Motor neuron (in vitro differentiated cells): ENCODE results near the gene ATG5. TPM values are rescaled to one million over a fixed set of nuclear protein-coding genes. Genes with fewer than 3 reads are reported as not detected.
"Not testable (repeated sequence)": the region's sequence is repeated elsewhere in the genome, so short reads cannot be mapped to it uniquely, and the experiment has no call there.

Experiments used
- ATAC-seq, 8 experiments: fragments of 200-7000 bp; cut with Tn5 transposase; replicated peaks in 6 of 8; 2 replicates each; pipeline ENCODE4 v1.8.0; 2021; ENCODE audit warnings: mild to moderate bottlenecking in 8 of 8, moderate library complexity in 8 of 8
- H3K27ac ChIP-seq, 2 donors: fragments of 250-450 bp; sonication (Bioruptor Pico); 2 replicates each; pipeline ENCODE4 v1.9.0; 2021; ENCODE audit warnings: antibody characterized with exemption in 2 of 2, mild to moderate bottlenecking in 2 of 2, moderate library complexity in 1 of 2
- H3K4me1 ChIP-seq, 2 donors: fragments of 250-450 bp; sonication (Bioruptor Pico); replicated peaks in 1 of 2; 2 replicates each; pipeline ENCODE4 v1.6.1; 2021; ENCODE audit warnings: antibody characterized with exemption in 2 of 2, mild to moderate bottlenecking in 2 of 2, moderate library complexity in 1 of 2
- H3K4me3 ChIP-seq, 5 donors: fragments of 250-450 bp; sonication (Bioruptor Pico); 2 replicates each; pipeline ENCODE4 v1.9.0; 2021; ENCODE audit warnings: antibody characterized with exemption in 5 of 5, mild to moderate bottlenecking in 5 of 5, moderate library complexity in 4 of 5
- WGBS, 10 experiments: fragments of 450-650 bp; shearing (Covaris generic); methylation state at CpG; one replicate each; pipeline ENCODE4 v1.0.0; 2022; 5-methylcytosine and 5-hydroxymethylcytosine counted together
- in situ Hi-C, 9 experiments: fragments of 400-800 bp; cut with MboI; loops; one replicate each; pipeline ENCODE4 v1.15.0; 2021; ENCODE audit warnings: low sequenced_read_pairs in 9 of 9, low pct_unique_long_range_greater_than_20kb in 2 of 9; ENCODE audit not compliant: unreplicated experiment in 9 of 9
- total RNA-seq, 8 experiments: library from RNA; unstranded; fragments of 300-600 nt; gene quantifications; 2 replicates each; pipeline versions ENCODE4 v1.2.3 to v1.2.4, GENCODE V29; 2022

ATG5 gene
- total RNA-seq, 8 experiments from 2014 or later, result 19.3 to 39.2 (median 28.4) TPM

GRCh38 chr6:106272287-106272686 is 53.3 kb downstream of the ATG5 start:
- in situ Hi-C loops, result no loop called here
- 96 to 100% (median 100%) methylated on average over 1 to 4 of the region's 4 CpGs; no CpG with 5 or more reads in 4 of the 10 experiments for WGBS, 10 experiments
- ATAC-seq, result no peak

DNA sequence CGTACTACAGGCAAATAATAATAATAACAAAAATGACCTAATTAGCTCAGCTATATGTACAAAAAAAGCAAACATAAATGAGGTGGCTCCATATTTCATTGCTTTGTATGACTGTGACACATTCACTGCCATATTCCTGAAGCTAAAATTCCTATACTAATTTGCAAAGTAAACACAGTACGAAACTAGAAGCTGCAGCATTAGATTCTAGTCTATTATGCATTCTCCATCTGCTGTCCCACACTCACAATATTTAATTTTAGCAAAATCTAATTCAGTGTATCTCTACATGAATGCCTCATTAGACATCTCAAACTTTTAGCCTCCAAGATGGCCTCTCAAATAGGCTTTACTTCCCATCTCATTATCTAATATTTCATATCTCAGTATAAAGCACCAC is 55.1 kb downstream of the ATG5 start:
- Histone ChIP-seq H3K27ac (no peak overlapping the region), H3K4me3 (no peak overlapping the region), H3K4me1 (no peaks in the 10 kb centered on the region)
- in situ Hi-C loops, result no loop called here
- ATAC-seq, result peak in 1 of 8 experiments; percentile 87
- 0 to 100% (median 88%) methylated on average over 1 to 2 of the region's 2 CpGs for WGBS, 10 experiments

More at GRCh38 chr6:106272287-106272686, 53.3 kb downstream of the ATG5 start:
- no peaks in the 10 kb centered on the region for H3K4me1 ChIP-seq
- no peak overlapping the region for H3K4me3 ChIP-seq
- H3K27ac ChIP-seq, result no peak overlapping the region

- in situ Hi-C loops, H3K4me1 ChIP-seq, H3K27ac ChIP-seq, ATAC-seq, H3K4me3 ChIP-seq: not testable (repeated sequence)
- WGBS, 10 experiments, result 100% methylated on average over 2 to 3 of the region's 43 CpGs; no CpG with 5 or more reads in 7 of the 10 experiments
These were observed 56.2 kb downstream of the ATG5 start for GRCh38 chr6:106269268-106269919.

DNA sequence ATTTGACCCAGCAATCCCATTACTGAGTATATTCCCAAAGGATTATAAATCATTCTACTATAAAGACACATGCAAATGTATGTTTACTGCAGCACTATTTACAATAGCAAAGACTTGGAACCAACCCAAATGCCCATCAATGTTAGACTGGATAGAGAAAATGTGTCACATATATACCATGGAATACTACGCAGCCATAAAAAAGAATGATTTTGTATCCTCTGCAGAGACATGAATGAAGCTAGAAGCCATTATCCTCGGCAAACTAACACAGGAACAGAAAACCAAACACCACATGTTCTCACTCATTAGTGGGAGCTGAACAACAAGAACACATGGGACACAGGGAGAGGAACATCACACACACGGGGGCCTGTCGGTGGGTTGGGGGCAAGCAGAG is 57.1 kb downstream of the ATG5 start:
- WGBS, 10 experiments, result 90 to 100% (median 100%) methylated on average over 1 to 3 of the region's 4 CpGs; no CpG with 5 or more reads in 4 of the 10 experiments
- H3K27ac ChIP-seq, H3K4me1 ChIP-seq, ATAC-seq, in situ Hi-C loops, H3K4me3 ChIP-seq: not testable (repeated sequence)

- in situ Hi-C loops, H3K4me3 ChIP-seq, H3K4me1 ChIP-seq, ATAC-seq, H3K27ac ChIP-seq: not testable (repeated sequence)
- 93 to 100% (median 100%) methylated on average over 1 to 2 of the region's 2 CpGs; no CpG with 5 or more reads in 3 of the 10 experiments for WGBS, 10 experiments
These were observed 61.1 kb downstream of the ATG5 start for GRCh38 chr6:106264433-106264832.

DNA sequence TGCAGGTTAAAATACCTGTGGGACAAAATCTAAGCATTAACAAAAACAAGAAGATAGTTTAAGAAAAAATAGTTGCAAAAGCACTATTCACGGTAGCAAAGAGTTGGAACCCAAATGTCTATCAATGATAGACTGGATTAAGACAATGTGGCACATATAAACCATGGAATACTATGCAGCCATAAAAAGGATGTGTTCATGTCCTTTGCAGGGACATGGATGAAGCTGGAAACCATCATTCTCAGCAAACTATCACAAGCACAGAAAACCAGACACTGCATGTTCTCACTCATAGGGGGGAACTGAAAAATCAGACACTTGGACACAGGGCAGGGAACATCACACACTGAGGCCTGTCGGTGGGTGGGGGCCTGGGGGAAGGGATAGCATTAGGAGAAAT is 65.8 kb downstream of the ATG5 start:
- ATAC-seq, in situ Hi-C loops, H3K4me3 ChIP-seq, H3K27ac ChIP-seq, H3K4me1 ChIP-seq: not testable (repeated sequence)
- 80 to 100% (median 95%) methylated on average over 1 to 2 of the region's 2 CpGs; no CpG with 5 or more reads in 2 of the 10 experiments for WGBS, 10 experiments

DNA sequence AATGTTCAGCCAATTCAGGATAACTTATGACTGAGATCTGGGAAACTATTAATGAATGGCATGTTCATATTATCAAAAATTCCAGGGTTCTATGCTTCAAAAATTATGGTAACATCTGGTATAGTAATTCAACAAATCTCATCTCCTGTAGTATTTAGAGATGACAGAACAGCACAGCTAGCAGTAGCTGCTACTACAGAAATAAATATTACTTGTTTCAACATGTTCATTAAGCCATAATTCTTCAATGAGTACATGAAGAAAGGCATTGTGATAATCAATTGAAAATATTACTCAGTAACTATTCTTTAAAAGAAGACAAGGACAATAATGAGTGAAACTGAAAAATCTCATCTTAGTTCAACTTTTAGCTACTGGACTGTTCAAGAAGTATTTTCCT is 66.8 kb downstream of the ATG5 start:
- no peak for ATAC-seq
- H3K4me1 ChIP-seq, result peaks cover 5 to 10% of the 10 kb centered on the region in 2 donors
- no peak overlapping the region for H3K27ac ChIP-seq
- in situ Hi-C loops, result no loop called here
- H3K4me3 ChIP-seq, result no peak overlapping the region

GRCh38 chr6:106257195-106257594 is 68.4 kb downstream of the ATG5 start:
- WGBS, 10 experiments, result 63 to 100% (median 95%) methylated on average over 1 to 2 of the region's 2 CpGs; no CpG with 5 or more reads in 2 of the 10 experiments

GRCh38 chr6:106256201-106256968 is 69.2 kb downstream of the ATG5 start:
- Histone ChIP-seq H3K27ac (no peak overlapping the region), H3K4me1 (peaks cover 5 to 10% of the 10 kb centered on the region in 2 donors), H3K4me3 (no peak overlapping the region)
- peak in 3 of 8 experiments; percentile 31 to 70 (median 63) for ATAC-seq
- 19 to 100% (median 70%) methylated on average over 1 to 4 of the region's 4 CpGs; no CpG with 5 or more reads in 1 of the 10 experiments for WGBS, 10 experiments
- in situ Hi-C loops, result no loop called here

More at GRCh38 chr6:106257195-106257594, 68.4 kb downstream of the ATG5 start:
- peak in 1 of 8 experiments; percentile 32 for ATAC-seq
- Histone ChIP-seq H3K4me3 (no peak overlapping the region), H3K27ac (no peak overlapping the region), H3K4me1 (peaks cover 5 to 10% of the 10 kb centered on the region in 2 donors)
- in situ Hi-C loops, result no loop called here

- ATAC-seq, result no peak
- in situ Hi-C loops, result no loop called here
- H3K4me3 ChIP-seq, result no peak overlapping the region
- H3K27ac ChIP-seq, result no peak overlapping the region
- 28 to 100% (median 76%) methylated on average over 1 to 3 of the region's 3 CpGs for whole genome bisulfite sequencing, 10 experiments
- H3K4me1 ChIP-seq, result peaks cover 5 to 10% of the 10 kb centered on the region in 2 donors
These were observed 70.3 kb downstream of the ATG5 start for GRCh38 chr6:106255306-106255705.

- peak in 1 of 8 experiments; percentile 38 for ATAC-seq
- in situ Hi-C loops, result no loop called here
- no peak overlapping the region for H3K27ac ChIP-seq
- H3K4me1 ChIP-seq, result peaks cover 5 to 10% of the 10 kb centered on the region in 2 donors
- no peak overlapping the region for H3K4me3 ChIP-seq
These were observed 70.9 kb downstream of the ATG5 start for GRCh38 chr6:106254636-106255035.

- Histone ChIP-seq H3K4me3 (no peak overlapping the region), H3K27ac (no peak overlapping the region), H3K4me1 (peaks cover 5 to 10% of the 10 kb centered on the region in 2 donors)
- no peak for ATAC-seq
- in situ Hi-C loops, result no loop called here
- 0 to 100% (median 89%) methylated on average over 1 of the region's 1 CpG for WGBS, 10 experiments
These were observed 71.8 kb downstream of the ATG5 start for GRCh38 chr6:106253731-106254130.

- 20 to 100% (median 91%) methylated on average over 1 of the region's 1 CpG; no CpG with 5 or more reads in 3 of the 10 experiments for WGBS, 10 experiments
- ATAC-seq, result no peak
- H3K27ac ChIP-seq, result no peak overlapping the region
- in situ Hi-C loops, result no loop called here
- H3K4me1 ChIP-seq, result peaks cover 5 to 10% of the 10 kb centered on the region in 2 donors
- H3K4me3 ChIP-seq, result no peak overlapping the region
These were observed 72.4 kb downstream of the ATG5 start for GRCh38 chr6:106253172-106253571.
